Measurements from ENCODE around the gene TMEM125. TPM values are rescaled to one million over a fixed set of nuclear protein-coding genes. Genes with fewer than 3 reads are reported as not detected.

The TMEM125 gene
- total RNA-seq, 4 donors from 2014 or later: 19.7 to 66.8 (median 51.2) TPM

- no peak overlapping the region for H3K27ac ChIP-seq
- in situ Hi-C loops (cut with MboI; ENCODE audit: low pct_ligation_motif_present in 1 of 4, low pct_unique_long_range_greater_than_20kb in 1 of 4, low sequenced_read_pairs in 3 of 4): no loop called here
- no peak for DNase-seq
- no peaks in the 10 kb centered on the region for H3K9me3 ChIP-seq
- 88 to 95% methylated on average over 3 to 9 of the region's 9 CpGs for WGBS, 2 donors (ENCODE audit: low coverage in 1 of 2)
- H3K4me3 ChIP-seq: no peak overlapping the region
- peaks cover 9 to 26% (median 15%) of the 10 kb centered on the region in 4 donors for H3K4me1 ChIP-seq
- TF ChIP-seq EP300 (IDR thresholded peaks at IDR 0.05; ENCODE audit: low read depth) (no peak), POLR2A (IDR thresholded peaks at IDR 0.05) (no peak)
- no peaks in the 10 kb centered on the region for H3K27me3 ChIP-seq
- intact Hi-C loops (cut with DNase I; ENCODE audit: low total_unique reads): no loop called here
- no peaks in the 10 kb centered on the region for H3K36me3 ChIP-seq
These were observed 37.8 kb downstream of the TMEM125 start for GRCh38 chr1:43307458-43308158.

GRCh38 chr1:43308635-43309404 is 39.0 kb downstream of the TMEM125 start:
- no peak for TF ChIP-seq EP300 (IDR thresholded peaks at IDR 0.05; ENCODE audit: low read depth)
- no peak for TF ChIP-seq POLR2A (IDR thresholded peaks at IDR 0.05)
- TF ChIP-seq POLR2AphosphoS5 (IDR thresholded peaks at IDR 0.05): no peak
- TF ChIP-seq CTCF (IDR thresholded peaks at IDR 0.05): no peak
- Histone ChIP-seq H3K27ac (no peak overlapping the region), H3K9me3 (no peaks in the 10 kb centered on the region), H3K36me3 (no peaks in the 10 kb centered on the region), H3K4me1 (peaks cover 3 to 24% (median 10%) of the 10 kb centered on the region in 4 donors), H3K4me3 (no peak overlapping the region), H3K27me3 (no peaks in the 10 kb centered on the region)
- in situ Hi-C loops (cut with MboI; ENCODE audit: low pct_ligation_motif_present in 1 of 4, low pct_unique_long_range_greater_than_20kb in 1 of 4, low sequenced_read_pairs in 3 of 4) (no loop called here), intact Hi-C loops (cut with DNase I; ENCODE audit: low total_unique reads) (no loop called here)
- DNase-seq: no peak
- WGBS, 2 donors (ENCODE audit: low coverage in 1 of 2): 92 to 93% methylated on average over 5 to 20 of the region's 20 CpGs

- intact Hi-C loops (cut with DNase I; ENCODE audit: low total_unique reads) (no loop called here), in situ Hi-C loops (cut with MboI; ENCODE audit: low pct_ligation_motif_present in 1 of 4, low pct_unique_long_range_greater_than_20kb in 1 of 4, low sequenced_read_pairs in 3 of 4) (no loop called here)
- WGBS, 2 donors (ENCODE audit: low coverage in 1 of 2): 80 to 89% methylated on average over 2 to 13 of the region's 13 CpGs
- H3K9me3 ChIP-seq: no peaks in the 10 kb centered on the region
- H3K27ac ChIP-seq: no peak overlapping the region
- H3K36me3 ChIP-seq: no peaks in the 10 kb centered on the region
- DNase-seq: no peak
- TF ChIP-seq POLR2A (IDR thresholded peaks at IDR 0.05) (no peak), CTCF (IDR thresholded peaks at IDR 0.05) (no peak), EP300 (IDR thresholded peaks at IDR 0.05; ENCODE audit: low read depth) (no peak), POLR2AphosphoS5 (IDR thresholded peaks at IDR 0.05) (no peak)
- no peaks in the 10 kb centered on the region for H3K27me3 ChIP-seq
- peaks cover 0 to 22% (median 8%) of the 10 kb centered on the region in 4 donors for H3K4me1 ChIP-seq
- no peak overlapping the region for H3K4me3 ChIP-seq
These were observed 39.7 kb downstream of the TMEM125 start for GRCh38 chr1:43309405-43310025.

GRCh38 chr1:43311521-43311920 is 41.7 kb downstream of the TMEM125 start:
- WGBS, 2 donors (ENCODE audit: low coverage in 1 of 2): 88% methylated on average over 5 to 9 of the region's 9 CpGs

More at GRCh38 chr1:43311521-43311920, 41.7 kb downstream of the TMEM125 start:
- in situ Hi-C loops (cut with MboI; ENCODE audit: low pct_ligation_motif_present in 1 of 4, low pct_unique_long_range_greater_than_20kb in 1 of 4, low sequenced_read_pairs in 3 of 4) (no loop called here), intact Hi-C loops (cut with DNase I; ENCODE audit: low total_unique reads) (no loop called here)
- peaks cover 0 to 13% (median 7%) of the 10 kb centered on the region in 4 donors for H3K4me1 ChIP-seq
- no peak for DNase-seq
- no peaks in the 10 kb centered on the region for H3K9me3 ChIP-seq
- no peak overlapping the region for H3K4me3 ChIP-seq
- no peak for TF ChIP-seq CTCF (IDR thresholded peaks at IDR 0.05)
- TF ChIP-seq POLR2A (IDR thresholded peaks at IDR 0.05): no peak
- TF ChIP-seq EP300 (IDR thresholded peaks at IDR 0.05; ENCODE audit: low read depth): no peak
- TF ChIP-seq POLR2AphosphoS5 (IDR thresholded peaks at IDR 0.05): no peak
- H3K36me3 ChIP-seq: no peaks in the 10 kb centered on the region
- no peak overlapping the region for H3K27ac ChIP-seq
- H3K27me3 ChIP-seq: no peaks in the 10 kb centered on the region

All from transverse colon (tissue), 4 donors.